Stimulated activated CD4-positive, alpha-beta T cell treated with anti-CD3 and anti-CD28 coated beads, Interleukin-1b, Interleukin-23, amount 100 ng/mL, for 4 hours (primary cell): Measurements from ENCODE around the gene TBC1D12.
"Not testable (repeated sequence)": the region's sequence is repeated elsewhere in the genome, so short reads cannot be mapped to it uniquely, and the experiment has no call there.

Source experiments
- DNase-seq, 2 donors: peaks; one replicate each; pipeline ENCODE4 v3.0.0-alpha.2; 2020; ENCODE audit warnings: low read depth in 2 of 2

The TBC1D12 gene

GRCh38 chr10:94402204-94402842 is at the start of gene TBC1D12:
Gene TBC1D12 (plus strand): TSS chr10:94402541. CDS start chr10:94402614, 73 bp downstream.
- peak in 1 of 2 donors; percentile 31 for DNase-seq

DNA sequence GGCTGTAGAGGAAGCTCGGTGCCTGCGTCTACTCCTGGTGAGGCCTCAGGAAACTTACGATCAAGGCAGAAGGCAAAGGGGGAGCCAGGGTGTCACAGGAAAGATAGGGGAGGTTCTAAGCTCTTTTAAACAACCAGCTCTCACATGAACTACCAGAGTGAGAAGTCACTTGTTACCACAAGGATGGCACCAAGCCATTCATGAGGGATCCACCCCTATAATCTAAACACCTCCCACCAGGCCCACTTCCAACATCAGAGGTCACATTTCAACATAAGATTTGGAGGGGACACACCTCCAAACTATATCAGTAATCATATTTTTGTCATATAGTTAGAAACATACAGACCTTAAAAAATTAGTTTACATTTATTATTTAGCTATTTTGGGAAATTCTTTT is 49.0 kb upstream of the TBC1D12 start:
- DNase-seq = no peak

- DNase-seq = no peak
Observed at GRCh38 chr10:94355841-94356240, 46.5 kb upstream of the TBC1D12 start.

DNA sequence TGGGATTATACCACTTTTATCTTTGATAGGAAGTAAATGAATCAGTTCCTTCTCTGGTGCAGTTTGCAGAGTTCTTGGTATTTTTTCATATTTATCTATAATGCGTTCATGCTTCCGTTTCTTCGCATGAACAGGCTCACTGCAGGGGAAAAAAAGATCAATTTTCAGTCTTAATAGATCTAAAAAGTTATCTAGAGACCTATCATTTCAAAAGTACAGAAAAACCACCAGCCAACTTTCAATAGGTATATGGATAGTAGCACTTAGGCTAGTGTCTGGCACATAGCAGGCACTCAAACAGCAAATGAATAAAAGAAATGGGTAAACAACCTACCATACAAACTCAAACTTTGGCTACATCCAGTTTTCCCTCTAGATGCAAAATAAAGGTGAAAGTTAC is 45.1 kb upstream of the TBC1D12 start:
- DNase-seq = no peak

- no peak for DNase-seq
Observed at GRCh38 chr10:94358480-94358879, 43.9 kb upstream of the TBC1D12 start.

GRCh38 chr10:94361171-94361794 is 41.1 kb upstream of the TBC1D12 start:
- DNase-seq = no peak

GRCh38 chr10:94362360-94363250 is 39.7 kb upstream of the TBC1D12 start, which contains the start of gene NOC3L:
Gene NOC3L (minus strand): TSS chr10:94362939. CDS start chr10:94362838, 101 bp downstream.
- DNase-seq = peak; percentile 88 to 97

DNA sequence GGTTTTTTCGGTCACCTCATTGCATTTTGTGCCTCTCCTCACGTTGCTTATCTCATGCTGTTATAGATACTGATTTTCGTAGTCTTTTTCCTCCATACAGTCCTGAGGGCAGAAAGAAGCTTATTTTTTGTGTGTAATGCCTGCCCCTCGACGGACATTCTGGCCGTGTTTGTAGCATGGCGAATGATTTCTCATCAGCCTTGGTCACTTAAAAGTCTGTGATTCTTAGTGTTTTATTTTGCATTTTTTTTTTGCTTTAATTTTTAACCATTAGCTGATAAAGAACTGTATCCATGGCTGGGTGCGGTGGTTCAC is 39.1 kb upstream of the TBC1D12 start:
- DNase-seq = no peak

GRCh38 chr10:94364482-94364881 is 37.9 kb upstream of the TBC1D12 start:
- no peak for DNase-seq

- no peak for DNase-seq
Observed at GRCh38 chr10:94366382-94366781, 36.0 kb upstream of the TBC1D12 start.

- no peak for DNase-seq
Observed at GRCh38 chr10:94370501-94370900, 31.8 kb upstream of the TBC1D12 start.

DNA sequence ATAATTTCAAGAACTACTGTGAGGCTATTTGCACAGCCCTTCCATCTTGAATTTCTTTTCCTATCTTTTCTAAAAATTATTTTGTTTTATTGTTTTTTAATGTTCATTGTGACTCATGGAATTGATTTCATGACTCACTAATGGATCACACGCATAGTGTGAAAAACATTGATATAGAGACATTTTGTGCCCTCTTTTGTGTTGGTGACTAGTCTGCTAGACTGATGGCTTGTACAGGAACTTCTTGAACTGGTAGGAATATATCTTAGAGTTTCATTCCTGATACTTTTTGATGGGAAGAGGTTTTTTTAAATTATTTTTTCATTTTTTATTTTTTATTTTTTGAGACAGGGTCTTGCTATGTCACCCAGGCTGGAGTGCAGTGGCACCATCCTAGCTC is 27.0 kb upstream of the TBC1D12 start:
- no peak for DNase-seq

DNA sequence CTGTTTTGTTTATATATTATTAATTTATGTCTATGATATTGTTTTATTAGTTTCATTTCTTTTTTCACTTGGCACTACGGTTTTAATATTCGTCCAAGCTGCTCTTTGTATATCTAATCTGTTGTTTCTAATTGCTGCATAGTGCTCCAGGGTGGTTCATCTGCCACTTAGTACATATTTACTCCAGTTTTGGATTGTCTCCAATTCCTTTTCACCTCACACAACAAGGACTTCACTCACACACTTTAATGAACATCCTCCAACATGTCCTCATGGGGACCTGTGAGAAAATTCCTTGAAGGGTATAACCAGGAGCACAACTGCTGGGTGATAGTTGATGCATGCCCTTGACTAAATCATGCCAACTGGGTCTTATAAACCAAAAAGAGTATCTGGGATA is 25.5 kb upstream of the TBC1D12 start:
- no peak for DNase-seq

DNA sequence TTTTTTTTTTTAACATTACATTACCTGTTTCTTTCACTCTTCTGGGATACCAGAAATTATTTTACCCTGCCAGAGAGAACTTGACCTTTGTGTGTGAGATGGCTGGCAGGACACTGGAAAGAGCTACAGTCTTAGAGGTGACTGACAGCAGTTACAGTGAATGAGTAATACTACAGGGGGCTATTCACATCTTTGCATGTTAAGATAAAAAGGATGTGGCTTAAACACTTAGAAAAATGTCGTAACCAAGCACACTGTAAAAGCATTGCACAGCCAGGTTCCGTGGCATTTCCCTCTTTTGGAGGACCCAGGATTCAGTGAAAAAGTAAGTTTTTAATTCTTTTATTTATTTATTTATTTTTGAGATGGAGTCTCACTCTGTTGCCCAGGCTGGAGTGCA is 18.8 kb upstream of the TBC1D12 start:
- DNase-seq = no peak

DNA sequence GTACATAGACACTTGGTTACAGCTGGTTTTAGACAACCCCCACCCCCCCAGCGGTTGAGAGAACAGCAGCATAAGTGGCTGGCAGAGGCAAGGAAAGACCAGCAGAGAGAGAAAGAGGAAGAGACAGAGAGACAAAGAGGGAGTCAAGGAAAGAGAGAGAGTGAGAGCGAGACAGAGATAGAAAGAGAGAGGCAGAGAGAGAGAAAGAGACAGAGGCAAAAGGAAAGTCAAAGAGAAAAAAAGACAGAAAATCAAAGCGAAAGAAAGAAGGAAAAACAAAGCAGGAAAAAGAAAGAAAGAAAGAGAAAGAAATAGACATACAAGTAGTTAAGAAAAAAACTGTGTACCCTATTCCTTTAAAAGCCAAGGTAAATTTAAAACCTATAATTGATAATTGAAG is 16.6 kb upstream of the TBC1D12 start:
- DNase-seq = not testable (repeated sequence)

DNA sequence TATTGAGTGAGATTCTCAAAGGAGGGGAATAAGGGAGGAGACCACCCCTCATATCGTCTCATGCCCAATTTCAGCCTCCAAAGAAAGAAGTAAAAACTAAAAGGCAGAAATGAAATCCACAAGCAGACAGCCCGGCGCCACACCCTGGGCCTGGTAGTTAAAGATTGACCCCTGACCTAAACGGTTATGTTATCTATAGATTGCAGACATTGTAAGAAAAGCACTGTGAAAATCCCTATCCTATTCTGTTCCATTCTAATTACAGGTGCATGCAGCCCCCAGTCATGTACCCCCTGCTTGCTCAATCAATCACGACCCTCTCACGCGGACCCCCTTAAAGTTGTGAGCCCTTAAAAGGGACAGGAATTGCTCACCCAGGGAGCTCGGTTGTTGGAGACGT is 10.2 kb upstream of the TBC1D12 start:
- not testable (repeated sequence) for DNase-seq

GRCh38 chr10:94397549-94398370 is 4.6 kb upstream of the TBC1D12 start:
- no peak for DNase-seq

DNA sequence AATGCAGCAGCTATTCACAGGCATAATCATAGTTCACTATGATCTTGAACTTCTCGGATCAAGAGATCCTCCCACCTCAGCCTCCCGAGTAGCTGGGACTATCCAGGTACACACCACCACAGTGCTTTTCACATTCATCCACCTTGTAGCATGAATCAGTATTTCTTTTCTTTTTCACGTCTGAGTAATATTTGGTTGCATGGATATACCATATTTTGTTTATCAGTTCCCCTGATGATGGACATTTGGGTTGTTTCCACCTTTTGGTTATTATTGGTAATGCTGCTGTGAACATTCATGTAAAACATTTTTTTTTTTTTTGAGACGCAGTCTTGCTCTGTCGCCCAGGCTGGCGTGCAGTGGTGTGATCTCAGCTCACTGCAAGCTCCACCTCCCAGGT is 3.6 kb upstream of the TBC1D12 start:
- DNase-seq = no peak

DNA sequence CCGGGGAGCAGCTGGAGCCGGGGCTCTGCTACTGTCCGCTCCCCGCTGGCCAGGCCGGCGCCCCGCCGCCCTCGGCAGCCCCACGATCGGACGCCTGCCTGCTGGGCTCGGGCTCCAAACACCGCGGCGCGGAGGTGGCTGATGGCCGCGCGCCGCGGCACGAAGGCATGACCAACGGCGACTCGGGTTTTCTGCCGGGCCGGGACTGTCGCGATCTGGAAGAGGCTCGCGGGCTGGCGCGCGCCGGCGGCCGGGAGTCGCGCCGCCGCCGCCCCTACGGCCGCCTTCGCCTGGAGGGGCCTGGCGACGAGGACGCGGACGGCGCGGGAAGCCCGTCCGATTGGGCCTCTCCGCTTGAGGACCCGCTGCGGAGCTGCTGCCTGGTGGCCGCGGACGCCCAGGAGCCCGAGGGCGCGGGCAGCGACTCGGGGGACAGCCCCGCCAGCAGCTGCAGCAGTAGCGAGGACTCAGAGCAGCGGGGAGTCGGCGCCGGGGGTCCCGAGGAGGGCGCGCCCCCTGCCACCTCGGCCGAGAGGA is 570 bp downstream of the TBC1D12 start:
- DNase-seq = peak in 1 of 2 donors; percentile 1

GRCh38 chr10:94403380-94404213 is 1.3 kb downstream of the TBC1D12 start:
- DNase-seq = peak in 1 of 2 donors; percentile 5

DNA sequence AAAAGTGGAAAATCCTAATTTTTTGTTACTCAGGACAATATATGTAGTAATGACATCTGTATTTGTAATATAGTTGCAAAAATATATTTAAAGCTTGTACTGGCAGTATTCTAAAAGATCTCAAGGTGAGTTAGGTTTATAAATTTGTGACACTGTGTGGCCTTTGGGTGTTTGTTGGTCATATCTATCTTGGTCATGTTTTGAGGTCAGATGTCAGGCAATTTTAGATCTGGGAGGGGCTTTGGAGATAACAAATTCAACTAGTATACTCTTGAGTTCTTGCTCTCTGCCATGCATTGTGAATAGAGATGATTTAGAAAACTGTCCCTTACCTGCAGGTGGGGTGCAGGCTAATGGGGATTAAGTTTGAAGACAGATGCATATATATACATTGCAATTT is 3.1 kb downstream of the TBC1D12 start:
- no peak for DNase-seq
